B cell (primary cell): Measurements from ENCODE around the gene CPLX1. TPM values are rescaled to one million over a fixed set of nuclear protein-coding genes. Genes with fewer than 3 reads are reported as not detected.

Experiments
- ATAC-seq: fragments of 200-7000 bp; cut with Tn5 transposase; one replicate; pipeline ENCODE4 v1.10.0; 2021; ENCODE audit warnings: low read depth, mild to moderate bottlenecking, moderate number of reproducible peaks, moderate library complexity
- CTCF ChIA-PET: fragments of 350-600 bp; sonication (Branson Sonifier 250); formaldehyde crosslinking; loops from one replicate; lab custom pipeline; 2021; ENCODE audit warnings: antibody characterized with exemption, inconsistent platforms; lab: Charles Lee
- POLR2A ChIA-PET: fragments of 350-600 bp; sonication (Branson Sonifier 250); formaldehyde crosslinking; loops from one replicate; lab custom pipeline; 2021; ENCODE audit warnings: antibody characterized with exemption; lab: Charles Lee
- DNase-seq: peaks from one replicate; pipeline ENCODE4 v3.0.0; 2013
- H2AFZ ChIP-seq: 2 replicates; pipeline ENCODE4 v1.6.1; 2012; ENCODE audit warnings: mild to moderate bottlenecking, low read depth, low read length; ENCODE audit not compliant: insufficient read depth, poor library complexity, severe bottlenecking
- H3K27ac ChIP-seq, 2 donors: 1 replicate in 1 of 2; 2 replicates in 1 of 2; pipeline ENCODE4 v1.5.1; 2012 to 2013; ENCODE audit warnings: low read length in 2 of 2, mild to moderate bottlenecking in 2 of 2, moderate library complexity in 1 of 2
- H3K27me3 ChIP-seq, 4 experiments: fragments of 200-600 bp in 1 of 4; sonication (generic) in 1 of 4; replicated peaks in 1 of 4; 1 replicate in 2 of 4; 2 replicates in 2 of 4; pipeline versions ENCODE4 v1.6.1 to v1.7.0; 2013 to 2016; ENCODE audit warnings: low read length in 3 of 4, mild to moderate bottlenecking in 2 of 4, mixed read lengths in 1 of 4, moderate library complexity in 1 of 4; ENCODE audit not compliant: insufficient read depth in 4 of 4, control insufficient read depth in 3 of 4; ENCODE audit errors: control extremely low read depth in 1 of 4
- H3K36me3 ChIP-seq, 2 experiments: replicated peaks in 1 of 2; 1 replicate in 1 of 2; 2 replicates in 1 of 2; pipeline versions ENCODE4 v1.6.1 to v1.7.1; 2013; ENCODE audit warnings: low read length in 1 of 2; ENCODE audit not compliant: insufficient read depth in 2 of 2, control insufficient read depth in 1 of 2; ENCODE audit errors: control extremely low read depth in 1 of 2, extremely low read depth in 1 of 2
- H3K4me1 ChIP-seq, 2 donors: fragments of 200-600 bp in 1 of 2; sonication (generic) in 1 of 2; 1 replicate in 1 of 2; 2 replicates in 1 of 2; pipeline versions ENCODE4 v1.5.1 to v1.6.1; 2013 to 2017; ENCODE audit warnings: low read length in 2 of 2; ENCODE audit not compliant: control insufficient read depth in 2 of 2, insufficient read depth in 2 of 2
- H3K4me2 ChIP-seq: replicated peaks from 2 replicates; pipeline ENCODE3; 2012; ENCODE audit warnings: mild to moderate bottlenecking, low read depth, low read length; ENCODE audit not compliant: poor library complexity, severe bottlenecking
- H3K4me3 ChIP-seq, 5 experiments: fragments of 200-600 bp in 1 of 5; sonication (generic) in 1 of 5; 1 replicate in 3 of 5; 2 replicates in 2 of 5; pipeline versions ENCODE4 v1.5.1 to v1.7.0; 2011 to 2016; ENCODE audit warnings: low read length in 4 of 5, mild to moderate bottlenecking in 4 of 5, low read depth in 2 of 5, control low read depth in 1 of 5, moderate library complexity in 1 of 5; ENCODE audit not compliant: insufficient read depth in 1 of 5; ENCODE audit errors: control extremely low read depth in 1 of 5, extremely low read depth in 1 of 5
- H3K79me2 ChIP-seq: fragments of 200-600 bp; sonication (generic); one replicate; pipeline ENCODE4 v1.6.0; 2016; ENCODE audit warnings: low read length; ENCODE audit not compliant: control insufficient read depth, insufficient read depth
- H3K9ac ChIP-seq: fragments of 200-600 bp; sonication (generic); 2 replicates; pipeline ENCODE4 v1.6.1; 2017; ENCODE audit warnings: mild to moderate bottlenecking, low read length, moderate library complexity
- H3K9me3 ChIP-seq, 3 donors: one replicate each; pipeline versions ENCODE4 v1.6.1 to v1.7.1; 2013; ENCODE audit warnings: low read length in 2 of 3; ENCODE audit not compliant: control insufficient read depth in 2 of 3, insufficient read depth in 1 of 3; ENCODE audit errors: control extremely low read depth in 1 of 3
- H4K20me1 ChIP-seq: 2 replicates; pipeline ENCODE4 v1.6.0; 2012; ENCODE audit warnings: mild to moderate bottlenecking, low read length; ENCODE audit not compliant: insufficient read depth, control insufficient read depth, poor library complexity, severe bottlenecking
- H3K27ac Mint-ChIP-seq: one replicate; pipeline ENCODE4 v1.8.0; 2021; ENCODE audit warnings: mixed read lengths
- H3K27me3 Mint-ChIP-seq: one replicate; pipeline ENCODE4 v1.8.0; 2021; ENCODE audit warnings: mixed read lengths
- H3K4me1 Mint-ChIP-seq: one replicate; pipeline ENCODE4 v1.8.0; 2021; ENCODE audit warnings: mixed read lengths
- H3K4me3 Mint-ChIP-seq: one replicate; pipeline ENCODE4 v1.8.0; 2021; ENCODE audit warnings: mixed read lengths
- H3K9me3 Mint-ChIP-seq: one replicate; pipeline ENCODE4 v1.8.0; 2022; ENCODE audit warnings: mixed read lengths; ENCODE audit not compliant: insufficient read depth
- EZH2 ChIP-seq: IDR thresholded peaks from 2 replicates; pipeline ENCODE4 v1.6.1; 2012; ENCODE audit warnings: borderline replicate concordance, low read depth, mild to moderate bottlenecking, moderate library complexity, low read length; ENCODE audit not compliant: insufficient read depth, poor library complexity, severe bottlenecking
- WGBS: methylation state at CpG from one replicate; pipeline ENCODE4 v1.1.5; 2013; ENCODE audit warnings: missing lambda C conversion rate; ENCODE audit not compliant: insufficient coverage; 5-methylcytosine and 5-hydroxymethylcytosine counted together
- intact Hi-C: fragments of 100-400 bp; cut with micrococcal nuclease; formaldehyde crosslinking; loops from one replicate; pipeline ENCODE4 v1.10.0; 2022
- polyA plus RNA-seq: library from polyadenylated mRNA; depleted of rRNA; stranded (reverse); fragments of >200 nt; gene quantifications from 2 replicates; pipeline ENCODE4 v1.2.3, GENCODE V29; 2012
- total RNA-seq, 2 donors: library from RNA; stranded (reverse); fragments of 120-200 nt in 1 of 2; gene quantifications; 1 replicate in 1 of 2; 2 replicates in 1 of 2; pipeline versions ENCODE4 v1.2.3 to v1.2.4, GENCODE V29; 2013 to 2022
- TF ChIP-seq, protein P1 (sequence below): fragments of 200-600 bp; IDR thresholded peaks from one replicate; pipeline ENCODE4 v1.8.0; 2022; ENCODE audit warnings: antibody characterized with exemption, mild to moderate bottlenecking

The CPLX1 gene
- total and polyA plus RNA-seq, 2 donors (not counting 1 experiment from before 2014, with no cell fraction given), result not detected

DNA sequence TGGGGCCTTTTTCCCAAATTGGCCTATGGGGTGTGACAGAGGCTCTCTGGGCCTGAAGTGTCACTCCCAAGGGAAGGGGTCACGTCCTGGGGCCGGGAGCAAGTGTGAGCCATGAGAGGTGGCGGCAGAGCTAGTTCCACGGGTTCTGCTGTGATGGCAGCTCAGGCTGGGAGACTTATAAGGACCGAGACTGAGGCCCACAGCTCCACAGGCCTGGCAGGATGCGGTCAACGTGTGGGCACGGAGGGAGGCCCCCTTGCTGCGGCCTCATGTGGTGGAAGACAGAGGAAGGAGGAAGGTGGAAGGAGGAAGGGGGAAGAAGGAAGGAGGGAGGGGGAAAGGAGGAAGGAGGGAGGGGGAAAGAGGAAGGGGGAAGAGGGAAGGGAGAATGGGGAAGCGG lies 7.2 kb upstream of the CPLX1 start:
- no peak overlapping the region for H3K27ac Mint-ChIP-seq

DNA sequence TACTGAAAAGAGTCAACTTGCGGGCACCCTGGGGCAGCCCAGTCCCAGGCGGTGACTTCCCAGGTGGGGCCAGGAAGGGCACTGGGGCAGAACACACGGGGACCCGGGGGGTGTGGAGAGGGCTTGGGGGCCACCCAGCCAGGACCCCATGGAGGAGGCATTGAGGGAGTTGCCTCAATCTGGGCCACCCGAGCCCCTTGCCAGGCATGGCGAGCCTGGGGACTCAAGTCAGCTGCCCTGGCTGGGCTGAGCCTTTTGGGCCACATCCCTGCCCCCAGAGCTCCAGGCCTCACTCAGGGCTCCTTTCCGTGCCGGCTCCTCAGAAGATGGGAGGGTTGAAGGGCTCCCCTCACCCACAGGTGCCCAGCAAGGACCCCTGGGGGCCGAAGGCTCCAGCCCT lies 6.6 kb upstream of the CPLX1 start:
- H3K4me1 ChIP-seq, result peaks cover 0 to 5% of the 10 kb centered on the region in 2 donors
- CTCF ChIA-PET, result no interaction called here
- H3K27me3 ChIP-seq, result peaks cover 0 to 29% (median 6%) of the 10 kb centered on the region in 4 experiments
- 93% methylated on average over 6 of the region's 9 CpGs for WGBS
- no peak overlapping the region for H2AFZ ChIP-seq
- no peak overlapping the region for H3K4me2 ChIP-seq
- H3K27ac ChIP-seq, result no peak overlapping the region
- no peaks in the 10 kb centered on the region for H3K9me3 Mint-ChIP-seq
- no peaks in the 10 kb centered on the region for H4K20me1 ChIP-seq
- H3K4me3 ChIP-seq, result no peak overlapping the region
- intact Hi-C loops, result no loop called here
- H3K36me3 ChIP-seq, result no peaks in the 10 kb centered on the region
- POLR2A ChIA-PET, result no interaction called here
- ATAC-seq (no peak), DNase-seq (no peak)
- H3K27ac Mint-ChIP-seq, result no peak overlapping the region
- H3K79me2 ChIP-seq, result no peaks in the 10 kb centered on the region
- H3K27me3 Mint-ChIP-seq, result peaks cover 14% of the 10 kb centered on the region
- no peak for TF ChIP-seq EZH2
- TF ChIP-seq, protein P1, sequence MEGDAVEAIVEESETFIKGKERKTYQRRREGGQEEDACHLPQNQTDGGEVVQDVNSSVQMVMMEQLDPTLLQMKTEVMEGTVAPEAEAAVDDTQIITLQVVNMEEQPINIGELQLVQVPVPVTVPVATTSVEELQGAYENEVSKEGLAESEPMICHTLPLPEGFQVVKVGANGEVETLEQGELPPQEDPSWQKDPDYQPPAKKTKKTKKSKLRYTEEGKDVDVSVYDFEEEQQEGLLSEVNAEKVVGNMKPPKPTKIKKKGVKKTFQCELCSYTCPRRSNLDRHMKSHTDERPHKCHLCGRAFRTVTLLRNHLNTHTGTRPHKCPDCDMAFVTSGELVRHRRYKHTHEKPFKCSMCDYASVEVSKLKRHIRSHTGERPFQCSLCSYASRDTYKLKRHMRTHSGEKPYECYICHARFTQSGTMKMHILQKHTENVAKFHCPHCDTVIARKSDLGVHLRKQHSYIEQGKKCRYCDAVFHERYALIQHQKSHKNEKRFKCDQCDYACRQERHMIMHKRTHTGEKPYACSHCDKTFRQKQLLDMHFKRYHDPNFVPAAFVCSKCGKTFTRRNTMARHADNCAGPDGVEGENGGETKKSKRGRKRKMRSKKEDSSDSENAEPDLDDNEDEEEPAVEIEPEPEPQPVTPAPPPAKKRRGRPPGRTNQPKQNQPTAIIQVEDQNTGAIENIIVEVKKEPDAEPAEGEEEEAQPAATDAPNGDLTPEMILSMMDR, result no peak
- no peak overlapping the region for H3K9ac ChIP-seq
- H3K4me3 Mint-ChIP-seq, result no peak overlapping the region
- H3K9me3 ChIP-seq, result peaks cover 0 to 61% (median 5%) of the 10 kb centered on the region in 3 donors
- peaks cover 7% of the 10 kb centered on the region for H3K4me1 Mint-ChIP-seq

More for the DNA sequence above, 7.2 kb upstream of the CPLX1 start:
- H3K4me3 Mint-ChIP-seq, result no peak overlapping the region
- intact Hi-C loops, result no loop called here
- 26% methylated on average over 10 of the region's 10 CpGs for WGBS
- H2AFZ ChIP-seq, result no peak overlapping the region
- ATAC-seq (no peak), DNase-seq (no peak)
- no peak for TF ChIP-seq EZH2
- TF ChIP-seq, protein P1, result no peak
- H3K9ac ChIP-seq, result no peak overlapping the region
- no peaks in the 10 kb centered on the region for H3K36me3 ChIP-seq
- peaks cover 4% of the 10 kb centered on the region for H3K4me1 Mint-ChIP-seq
- H3K9me3 ChIP-seq, result peaks cover 0 to 67% (median 11%) of the 10 kb centered on the region in 3 donors
- no peak overlapping the region for H3K27ac ChIP-seq
- H3K4me1 ChIP-seq, result peaks cover 0 to 5% of the 10 kb centered on the region in 2 donors
- no peak overlapping the region for H3K4me3 ChIP-seq
- no peaks in the 10 kb centered on the region for H3K79me2 ChIP-seq
- no peak overlapping the region for H3K4me2 ChIP-seq
- peaks cover 0 to 24% (median 2%) of the 10 kb centered on the region in 4 experiments for H3K27me3 ChIP-seq
- ChIA-PET CTCF (no interaction called here), POLR2A (interaction anchor here (0.9 kb wide), 1 partner anchor 26 kb away, joined by 10 read pairs; no protein-coding TSS in a partner anchor)
- no peaks in the 10 kb centered on the region for H3K9me3 Mint-ChIP-seq
- peaks cover 8% of the 10 kb centered on the region for H3K27me3 Mint-ChIP-seq
- H4K20me1 ChIP-seq, result no peaks in the 10 kb centered on the region
